DND-41 (cell line): ENCODE results near the gene FBXO42.
"Not testable (repeated sequence)": the region's sequence is repeated elsewhere in the genome, so short reads cannot be mapped to it uniquely, and the experiment has no call there.

Experiments used
- ATAC-seq: fragments of 200-7000 bp; cut with Tn5 transposase; 3 replicates; pipeline ENCODE4 v1.9.1; 2021; ENCODE audit warnings: low read depth; ENCODE audit not compliant: insufficient read depth
- DNase-seq: peaks from one replicate; pipeline ENCODE4 v3.0.0-alpha.2; 2020
- H2AFZ ChIP-seq: 2 replicates; pipeline ENCODE4 v1.6.0; 2012; ENCODE audit warnings: low read depth, low read length
- H3K27ac ChIP-seq: 2 replicates; pipeline ENCODE4 v1.5.1; 2012; ENCODE audit warnings: low read length, inconsistent platforms
- H3K27me3 ChIP-seq: fragments of 200-600 bp; sonication (generic); 2 replicates; pipeline ENCODE4 v1.6.0; 2012; ENCODE audit warnings: low read length, mild to moderate bottlenecking, inconsistent platforms; ENCODE audit not compliant: insufficient read depth, poor library complexity
- H3K36me3 ChIP-seq: 2 replicates; pipeline ENCODE4 v1.5.1; 2012; ENCODE audit warnings: low read length, inconsistent platforms; ENCODE audit not compliant: insufficient read depth
- H3K4me1 ChIP-seq: 2 replicates; pipeline ENCODE4 v1.5.1; 2012; ENCODE audit warnings: mild to moderate bottlenecking, low read length; ENCODE audit not compliant: insufficient read depth
- H3K4me2 ChIP-seq: 2 replicates; pipeline ENCODE4 v1.6.0; 2012; ENCODE audit warnings: mild to moderate bottlenecking, moderate library complexity, low read length, inconsistent platforms; ENCODE audit not compliant: insufficient read depth
- H3K4me3 ChIP-seq, 2 experiments: fragments of 200-600 bp in 1 of 2; shearing (Covaris generic) in 1 of 2; 2 replicates each; pipeline ENCODE4 v1.5.1; 2012 to 2016; ENCODE audit warnings: inconsistent platforms in 2 of 2, low read length in 2 of 2, mild to moderate bottlenecking in 2 of 2, low read depth in 1 of 2, moderate library complexity in 1 of 2
- H3K79me2 ChIP-seq: 2 replicates; pipeline ENCODE4 v1.6.0; 2012; ENCODE audit warnings: low read length, inconsistent platforms; ENCODE audit not compliant: insufficient read depth
- H3K9ac ChIP-seq: 2 replicates; pipeline ENCODE4 v1.6.0; 2012; ENCODE audit warnings: low read depth, mild to moderate bottlenecking, inconsistent platforms, low read length, moderate library complexity
- H3K9me3 ChIP-seq: 2 replicates; pipeline ENCODE4 v1.5.1; 2012; ENCODE audit warnings: low read length, moderate library complexity, mild to moderate bottlenecking, inconsistent platforms; ENCODE audit not compliant: insufficient read depth, severe bottlenecking
- H4K20me1 ChIP-seq: 2 replicates; pipeline ENCODE4 v1.6.0; 2012; ENCODE audit warnings: low read length; ENCODE audit not compliant: insufficient read depth
- EZH2 ChIP-seq: IDR thresholded peaks from 3 replicates; pipeline ENCODE4 v1.6.1; 2012; ENCODE audit warnings: borderline replicate concordance, low read depth, mild to moderate bottlenecking, moderate library complexity, low read length, inconsistent platforms; ENCODE audit not compliant: severe bottlenecking
- TF ChIP-seq, protein P1 (sequence below): IDR thresholded peaks from 2 replicates; pipeline ENCODE4 v1.5.1; 2012; ENCODE audit warnings: borderline replicate concordance, low read length, moderate library complexity, mild to moderate bottlenecking; ENCODE audit not compliant: poor library complexity, severe bottlenecking; ENCODE audit errors: extremely low read depth

FBXO42 gene

DNA sequence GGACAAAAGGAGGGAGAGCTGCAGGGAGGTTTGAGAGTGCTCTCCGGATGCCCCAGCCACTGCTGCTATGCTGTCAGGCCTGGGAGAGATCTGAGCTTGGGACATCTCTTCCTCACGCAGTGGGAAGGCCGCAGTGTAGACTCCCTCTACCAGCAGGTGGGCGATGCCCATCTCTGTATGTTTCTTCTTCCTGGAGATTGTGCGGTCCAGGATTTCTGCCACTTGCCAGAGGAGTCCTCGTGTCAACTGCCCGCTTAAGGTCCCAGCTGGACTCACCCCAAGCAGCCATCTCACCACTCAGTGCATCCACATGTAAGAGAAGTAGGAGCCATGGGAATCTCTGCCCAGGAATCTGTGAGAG, 126.2 kb downstream of the FBXO42 start:
- Histone ChIP-seq H3K27ac (no peak overlapping the region), H3K27me3 (no peaks in the 10 kb centered on the region), H3K9me3 (peaks cover 4% of the 10 kb centered on the region), H4K20me1 (no peaks in the 10 kb centered on the region), H3K79me2 (no peaks in the 10 kb centered on the region), H3K4me3 (no peak overlapping the region), H2AFZ (no peak overlapping the region), H3K4me2 (no peak overlapping the region), H3K36me3 (no peaks in the 10 kb centered on the region), H3K9ac (no peak overlapping the region), H3K4me1 (no peaks in the 10 kb centered on the region)
- TF ChIP-seq, protein P1, sequence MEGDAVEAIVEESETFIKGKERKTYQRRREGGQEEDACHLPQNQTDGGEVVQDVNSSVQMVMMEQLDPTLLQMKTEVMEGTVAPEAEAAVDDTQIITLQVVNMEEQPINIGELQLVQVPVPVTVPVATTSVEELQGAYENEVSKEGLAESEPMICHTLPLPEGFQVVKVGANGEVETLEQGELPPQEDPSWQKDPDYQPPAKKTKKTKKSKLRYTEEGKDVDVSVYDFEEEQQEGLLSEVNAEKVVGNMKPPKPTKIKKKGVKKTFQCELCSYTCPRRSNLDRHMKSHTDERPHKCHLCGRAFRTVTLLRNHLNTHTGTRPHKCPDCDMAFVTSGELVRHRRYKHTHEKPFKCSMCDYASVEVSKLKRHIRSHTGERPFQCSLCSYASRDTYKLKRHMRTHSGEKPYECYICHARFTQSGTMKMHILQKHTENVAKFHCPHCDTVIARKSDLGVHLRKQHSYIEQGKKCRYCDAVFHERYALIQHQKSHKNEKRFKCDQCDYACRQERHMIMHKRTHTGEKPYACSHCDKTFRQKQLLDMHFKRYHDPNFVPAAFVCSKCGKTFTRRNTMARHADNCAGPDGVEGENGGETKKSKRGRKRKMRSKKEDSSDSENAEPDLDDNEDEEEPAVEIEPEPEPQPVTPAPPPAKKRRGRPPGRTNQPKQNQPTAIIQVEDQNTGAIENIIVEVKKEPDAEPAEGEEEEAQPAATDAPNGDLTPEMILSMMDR: no peak
- TF ChIP-seq EZH2: no peak
- no peak for ATAC-seq
- no peak for DNase-seq

DNA sequence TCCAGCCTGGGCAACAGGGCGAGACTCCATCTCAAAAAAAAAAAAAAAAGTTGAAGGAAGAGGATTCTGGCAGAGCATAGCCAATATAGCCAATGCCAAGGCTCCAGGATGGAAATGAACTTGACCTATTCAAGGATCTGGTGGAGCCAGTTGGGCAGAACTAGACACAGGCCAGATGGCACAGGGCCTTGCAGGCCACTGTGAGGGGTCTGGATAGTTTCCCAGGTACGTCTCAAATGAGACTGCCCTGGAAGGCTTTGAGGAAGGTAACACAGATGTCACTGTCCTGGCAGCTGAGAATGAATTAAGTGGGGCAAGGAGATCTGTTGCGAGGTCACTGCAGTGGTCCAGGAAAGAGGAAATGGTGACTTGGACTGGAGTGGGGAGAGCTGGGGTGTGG, 127.8 kb downstream of the FBXO42 start:
- Histone ChIP-seq H3K4me1 (no peaks in the 10 kb centered on the region), H3K27me3 (no peaks in the 10 kb centered on the region), H3K9me3 (peaks cover 4% of the 10 kb centered on the region), H3K4me3 (no peak overlapping the region), H3K9ac (no peak overlapping the region), H3K79me2 (no peaks in the 10 kb centered on the region), H3K27ac (no peak overlapping the region), H3K36me3 (no peaks in the 10 kb centered on the region), H3K4me2 (no peak overlapping the region), H4K20me1 (no peaks in the 10 kb centered on the region), H2AFZ (no peak overlapping the region)
- ATAC-seq: no peak
- no peak for DNase-seq
- TF ChIP-seq, protein P1: no peak
- TF ChIP-seq EZH2: no peak

- not testable (repeated sequence) for H4K20me1 ChIP-seq, H3K27me3 ChIP-seq, H3K4me1 ChIP-seq, H3K4me3 ChIP-seq, DNase-seq, H3K9ac ChIP-seq, H2AFZ ChIP-seq, H3K4me2 ChIP-seq, H3K9me3 ChIP-seq, ATAC-seq, H3K27ac ChIP-seq, H3K36me3 ChIP-seq, H3K79me2 ChIP-seq
These were observed 129.6 kb downstream of the FBXO42 start for GRCh38 chr1:16222716-16223115.

GRCh38 chr1:16221499-16221898, 130.8 kb downstream of the FBXO42 start:
- H3K36me3 ChIP-seq: no peaks in the 10 kb centered on the region
- H3K9ac ChIP-seq: no peak overlapping the region
- no peak overlapping the region for H3K4me3 ChIP-seq
- no peaks in the 10 kb centered on the region for H3K79me2 ChIP-seq
- H3K4me1 ChIP-seq: no peaks in the 10 kb centered on the region
- no peak overlapping the region for H3K27ac ChIP-seq
- no peaks in the 10 kb centered on the region for H3K27me3 ChIP-seq
- ATAC-seq: no peak
- H3K9me3 ChIP-seq: peaks cover 4% of the 10 kb centered on the region
- H2AFZ ChIP-seq: no peak overlapping the region
- DNase-seq: no peak
- no peak for TF ChIP-seq EZH2
- TF ChIP-seq, protein P1: no peak
- no peaks in the 10 kb centered on the region for H4K20me1 ChIP-seq
- no peak overlapping the region for H3K4me2 ChIP-seq
